Measurements from ENCODE around the gene ARHGEF7.

- TF ChIP-seq CTCF (IDR thresholded peaks at IDR 0.05; ENCODE audit: insufficient read depth, low read length, poor library complexity, severe bottlenecking): no peak
- TF ChIP-seq EZH2phosphoT487 (conservative IDR thresholded peaks at IDR 0.05; ENCODE audit: low read length): no peak
Observed at GRCh38 chr13:111278258-111278657, 163.1 kb downstream of the ARHGEF7 start.

Measured in SU-DHL-6 (cell line).